Stimulated activated CD4-positive, alpha-beta T cell treated with anti-CD3 and anti-CD28 coated beads, Interleukin-12 subunit alpha, Interleukin-12 subunit beta, amount 100 ng/mL, for 4 hours (primary cell): ENCODE results near the gene RERE.
"Not testable (repeated sequence)": the region's sequence is repeated elsewhere in the genome, so short reads cannot be mapped to it uniquely, and the experiment has no call there.

Source experiments
- DNase-seq: peaks from one replicate; pipeline ENCODE4 v3.0.0-alpha.2; 2020

The RERE gene

DNA sequence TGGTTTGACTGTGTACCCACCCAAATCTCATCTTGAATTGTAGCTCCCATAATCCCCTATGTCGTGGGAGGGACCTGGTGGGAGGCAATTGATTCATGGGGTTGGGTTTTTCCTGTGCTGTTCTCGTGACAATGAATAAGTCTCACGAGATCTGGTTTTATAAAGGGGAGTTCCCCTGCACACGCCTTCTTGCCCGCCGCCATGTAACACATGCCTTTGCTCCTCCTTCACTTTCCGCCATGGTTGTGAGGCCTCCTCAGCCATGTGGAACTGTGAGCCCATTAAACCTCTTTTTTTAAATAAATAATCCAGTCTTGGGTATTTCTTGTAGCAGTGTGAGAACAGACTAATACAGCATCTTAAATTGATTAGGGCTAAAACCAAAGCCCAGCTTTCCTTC lies 22.6 kb upstream of the RERE start:
- no peak for DNase-seq

DNA sequence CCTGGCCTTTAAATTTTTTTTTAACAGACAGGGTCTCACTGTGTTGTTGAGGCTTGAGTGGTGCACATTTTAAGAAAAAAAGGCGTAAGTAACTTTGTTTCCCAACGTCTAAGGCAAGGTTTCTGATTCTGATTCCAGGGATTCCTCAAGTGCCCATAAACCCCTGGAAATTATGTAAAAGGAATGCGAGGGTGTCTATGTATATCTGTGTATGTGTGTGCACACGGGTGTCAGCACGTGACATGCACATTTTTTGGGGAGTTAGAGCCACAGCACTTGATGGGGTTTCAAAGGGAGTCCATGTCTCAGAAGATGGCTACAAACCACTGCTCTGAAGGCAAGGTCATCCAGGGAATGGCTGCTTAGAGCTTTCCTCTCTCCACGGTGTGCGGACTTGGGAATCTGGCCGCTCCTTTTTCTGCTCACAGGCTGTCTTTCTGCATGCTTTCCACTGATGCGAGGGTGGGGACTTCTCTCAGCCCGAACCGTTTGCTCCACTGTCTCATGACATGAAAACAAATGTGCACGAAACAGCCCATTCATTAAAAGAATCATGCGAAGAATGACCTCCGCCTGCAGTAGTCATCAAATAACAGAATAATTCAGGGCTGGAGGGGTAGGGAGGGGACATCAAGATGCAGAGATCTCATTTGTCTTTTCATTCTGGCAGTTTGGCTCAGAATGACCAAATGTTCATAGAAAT lies 18.7 kb upstream of the RERE start:
- DNase-seq: no peak

DNA sequence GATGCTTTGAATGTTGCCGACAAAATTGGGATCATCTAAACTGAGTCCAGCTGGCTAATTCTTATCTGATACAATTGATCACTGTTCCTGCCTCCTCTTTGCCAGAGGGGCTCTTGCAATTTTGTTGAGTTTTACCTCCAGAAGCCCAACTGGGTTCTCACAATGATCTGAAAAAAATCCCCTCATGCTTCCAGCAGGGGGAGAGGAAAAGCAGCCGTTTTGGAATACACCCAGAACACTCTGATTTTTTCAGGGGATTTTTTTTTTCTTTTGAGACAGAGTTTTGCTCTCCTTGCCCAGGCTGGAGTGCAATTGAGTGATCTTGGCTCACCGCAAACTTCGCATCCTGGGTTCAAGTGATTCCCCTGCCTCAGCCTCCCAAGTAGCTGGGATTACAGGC lies 13.9 kb upstream of the RERE start:
- no peak for DNase-seq

DNA sequence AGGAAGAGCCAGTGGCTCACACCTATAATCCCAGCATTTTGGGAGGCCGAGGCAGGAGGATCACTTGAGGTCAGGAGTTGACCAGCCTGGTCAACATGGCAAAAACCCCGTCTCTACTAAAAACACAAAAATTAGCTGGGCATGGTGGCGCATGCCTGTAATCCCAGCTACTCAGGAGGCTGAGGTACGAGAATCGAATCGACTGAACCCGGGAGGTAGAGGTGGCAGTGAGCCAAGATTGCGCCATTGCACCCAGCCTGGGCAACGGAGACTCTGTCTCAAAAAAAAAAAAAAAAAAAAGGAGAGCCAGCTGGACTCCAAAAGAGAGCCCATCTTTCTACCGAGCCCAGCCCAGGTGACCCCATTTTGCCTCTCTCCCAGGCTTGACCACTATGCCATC lies 13.3 kb upstream of the RERE start:
- not testable (repeated sequence) for DNase-seq

DNA sequence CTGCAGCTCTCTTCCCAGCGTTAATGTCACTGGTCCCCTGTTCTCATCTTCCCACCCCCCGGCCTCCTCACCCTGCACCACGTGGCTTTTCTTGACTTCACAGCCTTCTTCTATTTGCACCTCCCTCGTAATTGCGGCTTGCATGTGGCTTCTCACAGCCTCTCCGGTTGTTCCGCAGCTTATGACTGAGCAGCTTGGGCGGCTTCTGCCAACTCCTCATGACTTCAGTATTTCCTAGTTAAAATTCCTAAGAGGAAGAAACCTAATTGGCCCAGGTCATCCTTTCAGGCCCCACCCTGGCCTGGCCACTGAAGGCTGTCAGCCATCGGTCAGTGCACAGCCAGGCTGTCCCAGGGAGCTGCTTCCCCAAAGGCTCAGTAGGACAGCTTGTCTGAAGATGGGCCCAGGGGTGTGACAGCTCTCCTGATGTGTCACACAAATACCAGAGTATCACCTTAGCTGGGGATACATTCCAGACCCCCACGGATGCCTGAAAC lies 8.6 kb upstream of the RERE start:
- DNase-seq: no peak

DNA sequence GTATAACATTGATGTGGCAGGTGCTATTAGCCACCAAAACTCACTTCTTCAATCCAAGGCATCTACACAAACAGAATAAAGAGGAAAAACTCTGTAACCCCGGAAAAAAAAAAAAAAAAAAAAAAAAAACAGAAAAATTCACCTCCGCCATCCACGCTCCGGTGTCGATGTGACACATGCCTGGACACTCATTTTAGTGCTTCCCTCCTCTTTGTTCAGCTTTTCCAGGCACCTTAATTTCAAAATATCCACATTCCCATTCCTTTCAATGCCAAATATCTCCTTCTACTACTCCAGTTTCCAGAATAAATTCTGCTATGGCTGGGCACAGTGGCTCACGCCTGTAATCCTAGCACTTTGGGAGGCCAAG lies 5.8 kb upstream of the RERE start:
- DNase-seq: no peak

DNA sequence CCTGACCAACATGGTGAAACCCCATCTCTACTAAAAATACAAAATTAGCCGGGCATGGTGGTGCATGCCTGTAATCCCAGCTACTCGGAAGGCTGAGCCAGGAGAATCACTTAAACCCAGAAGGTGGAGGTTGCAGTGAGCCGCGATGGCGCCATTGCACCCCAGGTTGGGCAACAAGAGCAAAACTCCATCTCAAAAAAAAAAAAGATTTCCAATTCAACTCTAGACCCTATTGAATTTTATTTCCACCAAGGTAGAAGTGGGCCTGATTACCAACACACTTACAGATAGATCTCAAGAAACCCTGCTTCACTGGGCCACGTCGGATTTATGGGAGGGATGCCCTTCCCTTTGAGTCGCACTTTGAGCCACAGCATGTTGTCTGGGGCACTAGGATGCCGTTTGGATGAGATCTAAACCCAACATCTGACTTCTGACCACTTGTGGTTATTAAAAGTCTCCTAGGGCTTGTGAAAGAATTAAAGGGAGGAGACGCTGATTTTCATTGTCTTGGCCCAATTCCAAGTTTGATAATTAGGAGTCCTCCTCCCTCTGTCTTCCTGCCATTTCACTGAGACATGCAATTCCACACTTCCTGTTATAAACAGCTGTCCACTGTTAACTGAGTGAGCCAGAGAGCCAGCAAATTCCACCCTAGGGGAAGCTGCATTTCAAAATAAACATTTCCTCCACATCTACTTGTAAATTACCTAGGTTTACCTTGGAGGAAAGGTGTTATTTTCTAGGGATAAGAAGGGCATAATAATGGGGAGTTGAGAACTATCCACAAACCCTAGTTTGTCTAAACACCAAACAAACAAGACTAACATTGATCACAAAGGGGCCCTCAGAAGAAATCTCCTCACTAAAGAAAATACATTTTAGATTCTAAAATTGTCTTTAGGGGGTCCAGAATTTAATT lies 5.2 kb upstream of the RERE start:
- no peak for DNase-seq

DNA sequence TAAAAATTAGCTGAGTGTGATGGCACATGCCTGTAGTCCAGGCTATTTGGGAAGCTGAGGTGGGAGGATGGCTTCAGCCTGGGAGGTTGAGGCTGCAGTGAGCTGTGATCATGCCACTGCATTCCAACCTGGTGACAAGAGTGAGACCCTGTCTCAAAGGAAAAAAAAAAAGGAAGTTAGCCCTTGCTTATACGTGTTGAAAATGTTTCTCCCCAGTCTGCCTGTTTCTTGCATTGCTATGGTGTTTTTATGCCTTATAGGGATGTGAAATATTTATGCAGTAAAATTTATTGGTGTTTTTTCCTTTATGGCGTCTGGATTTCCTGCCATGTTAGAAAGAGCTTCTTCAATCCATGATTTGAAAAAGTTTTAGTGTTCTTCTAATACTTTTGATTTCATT lies 3.6 kb upstream of the RERE start:
- DNase-seq: no peak

DNA sequence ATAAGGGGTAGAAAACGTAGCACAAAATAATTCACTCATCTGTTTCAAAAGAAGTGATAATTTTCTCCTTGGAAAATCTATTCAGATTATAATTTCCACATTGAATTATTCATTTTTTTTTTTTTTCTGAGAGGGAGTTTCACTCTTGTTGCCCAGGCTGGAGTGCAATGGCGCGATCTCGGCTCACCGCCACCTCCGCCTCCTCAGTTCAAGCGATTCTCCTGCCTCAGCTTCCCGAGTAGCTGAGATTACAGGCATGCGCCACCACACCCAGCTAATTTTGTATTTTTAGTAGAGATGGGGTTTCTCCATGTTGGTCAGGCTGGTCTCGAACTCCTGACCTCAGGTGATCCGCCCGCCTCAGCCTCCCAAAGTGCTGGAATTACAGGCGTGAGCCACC lies 1.3 kb upstream of the RERE start:
- DNase-seq: not testable (repeated sequence)

DNA sequence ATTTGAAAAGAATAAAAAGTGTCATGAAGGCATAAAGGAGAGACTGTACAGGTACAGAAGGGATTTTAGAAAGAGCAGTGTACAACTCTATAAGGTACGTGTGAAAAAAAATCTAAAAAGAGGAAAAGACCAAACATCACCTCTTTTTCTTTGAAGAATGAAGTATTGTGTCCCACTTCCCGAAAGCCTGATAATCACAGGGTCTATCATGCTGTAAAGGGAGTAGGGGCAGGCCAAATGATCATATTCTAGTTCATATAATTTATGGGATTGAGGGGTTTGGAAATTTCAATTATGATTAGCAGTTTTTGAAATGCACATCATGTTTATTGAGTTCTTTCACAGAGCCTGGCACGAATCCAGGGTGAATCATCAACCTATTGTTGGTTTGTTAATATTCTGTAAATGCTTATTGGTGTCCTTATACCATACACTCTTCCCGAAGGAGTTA lies 910 bp upstream of the RERE start:
- peak; percentile 4 for DNase-seq

DNA sequence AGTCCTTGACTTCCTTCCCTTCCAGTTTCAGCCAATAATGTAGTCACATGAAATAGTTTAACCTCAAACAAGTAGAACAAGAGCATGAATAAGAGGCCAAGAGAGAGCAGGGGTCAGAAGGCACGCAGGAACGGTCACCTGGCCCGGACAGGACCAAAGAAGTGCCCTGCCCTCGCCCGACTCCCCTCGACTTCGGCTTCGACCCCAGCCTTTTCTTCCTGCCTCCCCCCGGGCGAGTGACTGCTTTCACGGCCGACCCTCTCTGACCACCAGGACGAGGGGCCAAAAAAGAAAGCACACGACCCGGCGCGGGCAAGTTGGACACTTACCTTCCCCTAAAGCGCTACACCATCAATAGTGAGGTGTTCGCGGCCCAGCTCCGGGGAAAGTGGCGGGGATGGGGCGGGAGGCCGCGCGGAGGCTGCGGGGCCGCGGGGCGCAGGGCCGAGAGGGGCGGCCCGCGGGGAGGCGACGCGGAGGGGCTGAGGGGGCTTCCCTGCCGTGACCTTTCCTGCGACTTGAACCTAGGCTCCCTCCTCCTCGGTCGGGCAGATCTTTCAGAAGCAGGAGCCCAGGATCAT lies 519 bp downstream of the RERE start:
- peak; percentile 19 for DNase-seq

DNA sequence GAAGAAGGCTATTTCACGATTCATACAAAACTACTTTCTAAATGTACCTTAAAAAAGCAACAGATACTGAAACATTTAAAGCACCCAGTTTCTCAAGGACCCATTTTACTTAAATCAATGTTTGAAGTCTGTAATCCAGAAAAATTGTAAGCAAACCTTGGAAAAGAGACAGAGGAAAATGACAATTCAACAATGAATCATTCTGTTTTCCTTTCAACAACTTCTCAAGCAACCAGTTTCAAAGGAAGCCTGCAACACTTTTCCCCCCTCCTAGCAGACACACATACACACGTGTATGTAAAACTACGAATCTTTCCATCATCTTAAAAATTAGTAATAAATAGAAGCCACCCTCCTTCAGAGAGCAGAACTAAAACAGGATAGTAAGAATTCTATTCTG lies 1.2 kb downstream of the RERE start:
- DNase-seq: no peak

DNA sequence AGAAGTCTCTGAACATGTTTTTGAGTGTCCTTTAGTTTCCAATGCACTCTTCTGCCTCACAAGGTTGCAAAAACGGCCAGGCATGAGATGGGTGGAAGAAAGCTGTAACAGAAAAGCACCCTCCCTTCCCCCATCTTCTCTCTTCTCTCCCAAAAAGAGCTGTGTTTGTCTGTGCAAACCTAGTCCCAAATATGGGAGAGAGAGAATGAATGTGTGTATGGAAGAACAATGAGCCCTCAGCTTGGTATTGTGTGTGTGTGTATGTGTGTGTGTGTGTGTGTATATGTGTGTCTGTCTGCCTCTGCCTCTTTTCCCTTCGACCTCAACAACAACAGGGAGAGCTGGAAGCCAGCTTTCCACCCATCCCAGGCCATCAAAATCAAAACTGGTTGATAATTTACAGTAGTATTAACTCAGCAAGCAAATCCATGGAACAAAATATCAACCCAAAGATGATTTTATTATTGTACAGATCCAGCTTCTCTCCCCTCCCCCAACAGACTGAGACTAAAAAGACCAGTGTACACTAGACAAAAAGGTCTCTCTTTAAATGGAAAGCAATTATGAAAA lies 1.8 kb downstream of the RERE start:
- no peak for DNase-seq

DNA sequence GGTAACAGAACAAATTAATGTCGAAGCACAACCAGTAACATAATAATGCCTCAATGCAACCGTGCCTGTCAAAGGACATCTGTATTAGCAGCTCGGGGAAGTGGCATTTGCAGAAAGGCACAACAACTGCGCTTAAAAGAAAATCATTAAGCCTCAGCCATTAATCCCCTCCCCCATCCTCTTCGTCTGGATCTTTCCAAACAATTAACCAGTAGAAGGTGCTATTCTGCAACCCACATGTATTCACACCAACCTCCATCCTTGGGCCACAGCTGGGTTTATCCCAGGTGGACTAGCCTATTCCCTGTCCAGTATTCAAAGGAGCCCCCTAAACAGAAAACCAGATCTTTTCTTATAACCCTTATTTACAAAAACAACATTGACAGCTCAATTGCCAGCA lies 2.6 kb downstream of the RERE start:
- no peak for DNase-seq

DNA sequence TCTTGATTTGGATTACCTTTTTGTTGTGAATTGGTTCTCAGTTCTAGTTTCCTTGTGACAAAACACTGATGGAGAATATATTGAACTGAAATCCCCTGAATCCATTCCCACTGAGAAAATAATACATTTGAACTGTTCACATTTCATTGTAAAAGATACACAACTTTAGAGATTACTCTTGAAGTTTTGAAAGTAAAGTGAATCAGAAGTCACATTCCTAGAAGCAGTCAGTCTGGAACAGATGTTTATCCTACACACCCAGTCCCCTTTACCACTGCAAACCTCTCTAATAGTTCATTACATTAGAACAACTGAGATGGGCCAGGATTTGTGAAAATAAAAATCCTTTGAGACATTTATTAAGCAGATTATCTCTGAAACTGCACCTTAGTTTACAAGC lies 3.4 kb downstream of the RERE start:
- DNase-seq: no peak

DNA sequence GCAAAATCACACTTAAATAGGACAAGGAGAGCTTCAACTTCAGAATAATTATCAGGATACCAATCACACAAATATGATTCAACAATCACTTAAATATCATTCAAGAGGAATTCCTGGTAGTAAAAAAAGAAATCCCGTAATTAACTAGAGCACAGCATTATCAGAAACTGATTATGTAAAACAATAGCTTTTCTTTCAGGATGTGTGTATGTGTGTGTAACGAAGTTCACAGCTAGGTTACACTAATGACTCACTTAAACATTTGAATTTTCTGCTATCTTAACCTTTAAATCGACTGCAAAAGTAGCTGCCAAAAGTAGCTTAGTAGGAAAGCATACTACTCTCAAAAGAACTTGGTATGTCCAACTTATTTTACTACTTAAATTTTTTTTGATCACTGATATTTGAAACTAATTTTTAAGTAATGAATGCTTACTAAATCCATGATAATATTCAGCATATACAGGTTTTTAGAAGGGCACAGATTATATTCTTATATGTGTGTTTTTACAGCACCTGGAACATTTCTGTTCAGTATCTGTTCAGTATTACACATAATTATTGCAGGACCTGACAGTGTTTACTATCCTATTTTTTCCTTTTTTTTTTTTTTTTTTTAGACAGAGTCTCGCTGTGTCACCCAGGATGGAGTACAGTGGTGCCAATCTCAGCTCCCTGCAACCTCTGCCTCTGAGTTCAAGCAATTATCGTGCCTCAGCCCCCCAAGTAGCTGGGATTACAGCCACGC lies 4.2 kb downstream of the RERE start:
- no peak for DNase-seq

DNA sequence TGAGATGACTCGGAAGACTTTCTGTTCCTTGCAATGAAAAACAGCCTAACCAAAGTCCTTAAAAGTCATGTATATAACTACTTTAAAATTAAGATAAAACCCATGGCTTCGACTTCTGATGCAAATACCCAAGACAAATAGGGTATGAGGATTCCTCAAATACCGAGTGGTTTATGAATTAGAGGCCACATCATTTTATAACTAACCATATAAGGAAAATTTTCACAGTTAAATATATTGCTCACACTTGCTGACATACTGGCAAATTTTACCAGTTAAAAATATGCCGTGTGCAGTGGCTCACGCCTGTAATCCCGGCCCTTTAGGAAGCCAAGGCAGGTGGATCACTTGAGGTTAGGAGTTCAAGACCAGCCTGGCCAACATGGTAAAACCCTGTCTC lies 5.4 kb downstream of the RERE start:
- DNase-seq: no peak

DNA sequence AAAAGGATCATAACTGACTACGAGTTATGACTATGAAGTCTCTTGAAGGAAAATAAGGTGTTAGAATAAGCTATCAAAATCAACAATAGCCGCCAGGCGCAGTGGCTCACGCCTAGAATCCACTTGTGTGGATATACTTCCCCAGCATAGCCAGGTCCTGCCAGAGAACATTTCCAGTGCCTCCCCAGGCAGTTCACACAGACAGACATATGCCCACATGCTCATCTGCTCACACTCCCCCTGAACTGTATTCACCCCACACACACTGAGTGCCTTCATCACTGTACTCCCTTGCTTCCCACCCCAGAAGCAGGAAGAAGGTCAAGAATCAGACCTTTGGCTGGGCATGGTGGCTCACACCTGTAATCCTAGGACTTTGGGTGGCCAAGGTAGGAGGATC lies 6.5 kb downstream of the RERE start:
- no peak for DNase-seq

DNA sequence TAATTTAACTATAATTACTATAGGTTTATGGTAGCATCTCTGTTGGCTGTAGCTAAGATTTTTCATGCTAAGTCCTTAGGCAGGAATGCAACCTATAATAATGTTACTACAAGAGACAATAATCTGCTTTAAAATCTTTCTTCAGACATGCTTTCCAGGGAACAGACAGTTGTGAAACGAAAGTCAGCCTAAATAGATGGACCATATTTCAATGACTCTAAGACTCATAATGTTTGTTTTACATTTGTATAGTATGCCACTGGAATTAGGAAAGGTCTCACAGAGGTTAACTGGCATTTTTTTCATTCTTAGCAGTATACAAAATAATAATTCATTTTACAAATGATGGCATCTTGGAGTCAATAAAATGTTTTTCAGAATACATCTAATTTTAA lies 8.1 kb downstream of the RERE start:
- no peak for DNase-seq

DNA sequence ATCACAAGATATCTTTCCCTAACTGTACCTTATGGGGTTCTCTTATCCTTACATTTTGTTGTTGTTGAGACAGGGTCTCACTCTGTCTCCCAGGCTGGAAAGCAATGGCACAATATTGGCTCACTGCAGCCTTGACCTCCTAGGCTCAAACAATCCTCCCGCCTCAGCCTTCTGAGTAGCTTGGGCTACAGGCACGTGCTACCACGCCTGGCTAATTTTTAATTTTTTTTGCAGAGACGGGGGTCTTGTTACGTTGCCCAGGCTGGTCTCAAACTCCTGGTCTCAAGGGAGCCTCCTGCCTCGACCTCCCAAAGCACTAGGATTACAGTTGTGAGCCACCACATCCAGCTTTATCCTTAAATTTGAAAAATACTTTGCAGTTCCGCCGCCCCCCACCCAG lies 10.4 kb downstream of the RERE start:
- no peak for DNase-seq

DNA sequence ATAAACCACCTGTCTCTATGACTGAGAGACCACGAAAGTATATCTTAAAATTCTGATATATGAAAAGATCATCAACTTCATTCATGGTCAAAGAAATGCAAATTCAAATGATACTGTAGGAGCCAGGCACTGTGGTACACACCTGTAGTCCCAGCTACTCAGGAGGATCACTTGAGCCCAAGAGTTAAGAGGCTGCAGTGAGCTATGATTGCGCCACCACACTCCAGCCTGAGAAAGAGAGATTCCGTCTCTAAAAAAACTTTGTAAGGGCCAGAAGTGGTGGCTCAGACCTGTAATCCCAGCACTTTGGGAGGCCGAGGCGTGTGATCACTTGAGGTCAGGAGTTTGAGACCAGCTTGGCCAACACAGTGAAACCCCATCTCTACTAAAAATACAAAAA lies 17.0 kb downstream of the RERE start:
- no peak for DNase-seq

DNA sequence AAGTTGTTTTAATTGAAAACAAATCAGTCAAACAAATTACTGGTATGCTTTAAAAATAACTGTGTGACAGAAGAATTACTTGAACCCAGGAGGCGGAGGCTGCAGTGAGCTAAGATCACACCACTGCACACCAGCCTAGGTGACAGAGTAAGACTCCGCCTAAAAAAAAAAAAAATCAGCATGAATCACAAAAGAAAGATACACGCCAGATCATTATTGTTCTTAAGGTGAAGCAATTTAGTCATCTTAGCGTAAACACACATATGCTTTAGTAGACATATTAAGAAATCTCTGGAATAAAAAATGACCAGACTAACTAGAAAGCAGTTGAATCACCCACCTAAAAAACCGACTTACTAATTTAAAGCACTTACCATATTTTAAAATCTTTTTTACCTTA lies 20.2 kb downstream of the RERE start:
- no peak for DNase-seq

DNA sequence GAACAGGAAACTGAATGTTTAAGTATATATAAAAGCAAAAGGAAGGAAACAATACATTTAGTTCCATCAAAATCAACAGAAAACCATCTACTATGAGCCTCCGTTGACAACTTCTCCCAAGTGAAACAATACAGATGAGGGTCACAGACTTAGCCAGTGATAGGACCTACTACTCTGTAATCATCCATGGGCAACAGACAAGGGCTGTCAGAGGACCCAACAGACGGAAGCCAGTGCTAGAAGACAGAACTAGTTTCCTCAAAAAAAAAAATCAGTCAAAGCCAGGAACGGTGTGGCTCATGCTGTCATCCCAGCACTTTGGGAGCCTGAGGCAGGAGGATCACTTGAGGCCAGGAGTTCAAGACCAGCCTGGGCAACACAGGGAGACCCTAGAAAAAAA lies 20.6 kb downstream of the RERE start:
- no peak for DNase-seq
